ENCODE measurements around the gene SREK1IP1. TPM values are rescaled to one million over a fixed set of nuclear protein-coding genes. Genes with fewer than 3 reads are reported as not detected.

Gene SREK1IP1
- total and polyA plus RNA-seq, 5 donors from 2014 or later: 30.1 to 38.3 (median 31.6) TPM

GRCh38 chr5:64775291-64775690 is 6.8 kb upstream of the SREK1IP1 start:
- H3K4me1 Mint-ChIP-seq: peaks cover 31 to 47% (median 40%) of the 10 kb centered on the region in 4 donors
- H3K27me3 Mint-ChIP-seq: no peaks in the 10 kb centered on the region
- H3K27ac Mint-ChIP-seq: no peak overlapping the region

GRCh38 chr5:64773533-64773932 is 5.0 kb upstream of the SREK1IP1 start:
- Mint-ChIP-seq H3K4me3 (peak overlapping the region in 1 of 4 donors; percentile 20), H3K9me3 (no peaks in the 10 kb centered on the region), H3K27me3 (no peaks in the 10 kb centered on the region), H3K36me3 (peaks cover 7% of the 10 kb centered on the region), H3K4me1 (peaks cover 25 to 52% (median 43%) of the 10 kb centered on the region in 4 donors), H3K27ac (no peak overlapping the region)
- H3K4me1 ChIP-seq (ENCODE audit: control insufficient read depth, insufficient read depth, low read length, poor library complexity, severe bottlenecking): peaks cover 15% of the 10 kb centered on the region
- H3K36me3 ChIP-seq (ENCODE audit: control insufficient read depth, insufficient read depth, low read length): peaks cover 15% of the 10 kb centered on the region
- no peak overlapping the region for H3K4me3 ChIP-seq (ENCODE audit: low read depth, low read length)
- ATAC-seq (ENCODE audit: low read depth in 2 of 2) (no peak), DNase-seq (no peak)
- H3K9me3 ChIP-seq (ENCODE audit: control insufficient read depth in 2 of 2, low read length in 2 of 2): no peaks in the 10 kb centered on the region
- no peak overlapping the region for H3K27ac ChIP-seq (ENCODE audit: insufficient read depth, low read length, poor library complexity, severe bottlenecking)
- H3K27me3 ChIP-seq (ENCODE audit: control insufficient read depth, insufficient read depth, low read length): no peaks in the 10 kb centered on the region

More at GRCh38 chr5:64775291-64775690, 6.8 kb upstream of the SREK1IP1 start:
- H3K36me3 ChIP-seq (ENCODE audit: control insufficient read depth, insufficient read depth, low read length): peaks cover 18% of the 10 kb centered on the region
- no peak overlapping the region for H3K4me3 ChIP-seq (ENCODE audit: low read depth, low read length)
- no peaks in the 10 kb centered on the region for H3K9me3 Mint-ChIP-seq
- H3K27ac ChIP-seq (ENCODE audit: insufficient read depth, low read length, poor library complexity, severe bottlenecking): no peak overlapping the region
- no peaks in the 10 kb centered on the region for H3K9me3 ChIP-seq (ENCODE audit: control insufficient read depth in 2 of 2, low read length in 2 of 2)
- peak overlapping the region in 1 of 4 donors; percentile 55 for H3K4me3 Mint-ChIP-seq
- H3K27me3 ChIP-seq (ENCODE audit: control insufficient read depth, insufficient read depth, low read length): no peaks in the 10 kb centered on the region
- ATAC-seq (ENCODE audit: low read depth in 2 of 2) (no peak), DNase-seq (no peak)
- peaks cover 2% of the 10 kb centered on the region for H3K4me1 ChIP-seq (ENCODE audit: control insufficient read depth, insufficient read depth, low read length, poor library complexity, severe bottlenecking)
- H3K36me3 Mint-ChIP-seq: peaks cover 18% of the 10 kb centered on the region

- no peaks in the 10 kb centered on the region for H3K9me3 ChIP-seq (ENCODE audit: control insufficient read depth in 2 of 2, low read length in 2 of 2)
- H3K27me3 Mint-ChIP-seq: no peaks in the 10 kb centered on the region
- peaks cover 30 to 67% (median 52%) of the 10 kb centered on the region in 4 donors for H3K4me1 Mint-ChIP-seq
- peaks cover 0 to 1% (median 0%) of the 10 kb centered on the region in 7 donors for H3K9me3 Mint-ChIP-seq
- no peak overlapping the region for H3K27ac ChIP-seq (ENCODE audit: insufficient read depth, low read length, poor library complexity, severe bottlenecking)
- peaks cover 10% of the 10 kb centered on the region for H3K36me3 Mint-ChIP-seq
- no peak overlapping the region for H3K4me3 ChIP-seq (ENCODE audit: low read depth, low read length)
- no peaks in the 10 kb centered on the region for H3K27me3 ChIP-seq (ENCODE audit: control insufficient read depth, insufficient read depth, low read length)
- peak overlapping the region in 1 of 3 donors; percentile 30 for H3K27ac Mint-ChIP-seq
- peak overlapping the region in 2 of 4 donors; percentile 87 to 95 for H3K4me3 Mint-ChIP-seq
- ATAC-seq (ENCODE audit: low read depth in 2 of 2): no peak
- DNase-seq: no peak
- H3K4me1 ChIP-seq (ENCODE audit: control insufficient read depth, insufficient read depth, low read length, poor library complexity, severe bottlenecking): peaks cover 30% of the 10 kb centered on the region
- peaks cover 15% of the 10 kb centered on the region for H3K36me3 ChIP-seq (ENCODE audit: control insufficient read depth, insufficient read depth, low read length)
Measured at GRCh38 chr5:64771736-64772135, 3.2 kb upstream of the SREK1IP1 start.

GRCh38 chr5:64769855-64770254 is 1.4 kb upstream of the SREK1IP1 start:
- Histone ChIP-seq H3K27ac (ENCODE audit: insufficient read depth, low read length, poor library complexity, severe bottlenecking) (no peak overlapping the region), H3K4me1 (ENCODE audit: control insufficient read depth, insufficient read depth, low read length, poor library complexity, severe bottlenecking) (peaks cover 35% of the 10 kb centered on the region), H3K36me3 (ENCODE audit: control insufficient read depth, insufficient read depth, low read length) (peaks cover 2% of the 10 kb centered on the region), H3K4me3 (ENCODE audit: low read depth, low read length) (peak overlapping the region; percentile 99), H3K9me3 (ENCODE audit: control insufficient read depth in 2 of 2, low read length in 2 of 2) (no peaks in the 10 kb centered on the region), H3K27me3 (ENCODE audit: control insufficient read depth, insufficient read depth, low read length) (no peaks in the 10 kb centered on the region)
- Mint-ChIP-seq H3K27me3 (no peaks in the 10 kb centered on the region), H3K9me3 (peaks cover 0 to 1% (median 0%) of the 10 kb centered on the region in 7 donors), H3K4me1 (peaks cover 24 to 75% (median 59%) of the 10 kb centered on the region in 4 donors), H3K36me3 (peaks cover 3% of the 10 kb centered on the region), H3K27ac (peak overlapping the region in 2 of 3 donors; percentile 98 to 99), H3K4me3 (peak overlapping the region; percentile 95 to 100 (median 98))
- ATAC-seq (ENCODE audit: low read depth in 2 of 2) (no peak), DNase-seq (no peak)

- Mint-ChIP-seq H3K4me1 (peaks cover 19 to 74% (median 58%) of the 10 kb centered on the region in 4 donors), H3K4me3 (peak overlapping the region; percentile 95 to 100 (median 98)), H3K36me3 (peaks cover 8% of the 10 kb centered on the region), H3K27ac (peak overlapping the region; percentile 98 to 99 (median 98)), H3K27me3 (no peaks in the 10 kb centered on the region), H3K9me3 (peaks cover 0 to 1% (median 0%) of the 10 kb centered on the region in 7 donors)
- H3K4me3 ChIP-seq (ENCODE audit: low read depth, low read length): peak overlapping the region; percentile 99
- H3K4me1 ChIP-seq (ENCODE audit: control insufficient read depth, insufficient read depth, low read length, poor library complexity, severe bottlenecking): peaks cover 35% of the 10 kb centered on the region
- peak overlapping the region; percentile 79 for H3K27ac ChIP-seq (ENCODE audit: insufficient read depth, low read length, poor library complexity, severe bottlenecking)
- H3K27me3 ChIP-seq (ENCODE audit: control insufficient read depth, insufficient read depth, low read length): no peaks in the 10 kb centered on the region
- no peaks in the 10 kb centered on the region for H3K9me3 ChIP-seq (ENCODE audit: control insufficient read depth in 2 of 2, low read length in 2 of 2)
- DNase-seq (peak in 1 of 3 donors; percentile 63), ATAC-seq (ENCODE audit: low read depth in 2 of 2) (peak in 1 of 2 donors; percentile 1)
- H3K36me3 ChIP-seq (ENCODE audit: control insufficient read depth, insufficient read depth, low read length): peaks cover 7% of the 10 kb centered on the region
Measured at GRCh38 chr5:64767959-64768357, 533 bp downstream of the SREK1IP1 start.

GRCh38 chr5:64766941-64767340 is 1.6 kb downstream of the SREK1IP1 start:
- Mint-ChIP-seq H3K4me1 (peaks cover 19 to 72% (median 58%) of the 10 kb centered on the region in 4 donors), H3K27ac (peak overlapping the region; percentile 86 to 98 (median 90)), H3K36me3 (peaks cover 8% of the 10 kb centered on the region), H3K4me3 (peak overlapping the region; percentile 95 to 100 (median 98)), H3K27me3 (no peaks in the 10 kb centered on the region), H3K9me3 (peaks cover 0 to 1% (median 0%) of the 10 kb centered on the region in 7 donors)
- ATAC-seq (ENCODE audit: low read depth in 2 of 2) (no peak), DNase-seq (no peak)
- Histone ChIP-seq H3K36me3 (ENCODE audit: control insufficient read depth, insufficient read depth, low read length) (peaks cover 7% of the 10 kb centered on the region), H3K4me1 (ENCODE audit: control insufficient read depth, insufficient read depth, low read length, poor library complexity, severe bottlenecking) (peaks cover 35% of the 10 kb centered on the region), H3K4me3 (ENCODE audit: low read depth, low read length) (peak overlapping the region; percentile 99), H3K9me3 (ENCODE audit: control insufficient read depth in 2 of 2, low read length in 2 of 2) (no peaks in the 10 kb centered on the region), H3K27ac (ENCODE audit: insufficient read depth, low read length, poor library complexity, severe bottlenecking) (no peak overlapping the region), H3K27me3 (ENCODE audit: control insufficient read depth, insufficient read depth, low read length) (no peaks in the 10 kb centered on the region)

GRCh38 chr5:64765804-64766504 is 2.5 kb downstream of the SREK1IP1 start:
- DNase-seq: peak in 2 of 3 donors; percentile 10 to 57
- H3K9me3 ChIP-seq (ENCODE audit: control insufficient read depth in 2 of 2, low read length in 2 of 2): no peaks in the 10 kb centered on the region
- Mint-ChIP-seq H3K27ac (peak overlapping the region in 2 of 3 donors; percentile 18 to 27), H3K4me3 (peak overlapping the region in 3 of 4 donors; percentile 15 to 89 (median 36)), H3K36me3 (peaks cover 8% of the 10 kb centered on the region), H3K9me3 (peaks cover 0 to 1% (median 0%) of the 10 kb centered on the region in 7 donors), H3K27me3 (no peaks in the 10 kb centered on the region), H3K4me1 (peaks cover 16 to 66% (median 51%) of the 10 kb centered on the region in 4 donors)
- no peak overlapping the region for H3K27ac ChIP-seq (ENCODE audit: insufficient read depth, low read length, poor library complexity, severe bottlenecking)
- no peak for ATAC-seq (ENCODE audit: low read depth in 2 of 2)
- H3K4me3 ChIP-seq (ENCODE audit: low read depth, low read length): no peak overlapping the region
- peaks cover 35% of the 10 kb centered on the region for H3K4me1 ChIP-seq (ENCODE audit: control insufficient read depth, insufficient read depth, low read length, poor library complexity, severe bottlenecking)
- no peaks in the 10 kb centered on the region for H3K27me3 ChIP-seq (ENCODE audit: control insufficient read depth, insufficient read depth, low read length)
- H3K36me3 ChIP-seq (ENCODE audit: control insufficient read depth, insufficient read depth, low read length): peaks cover 7% of the 10 kb centered on the region
